Endothelial cell of umbilical vein (primary cell): Measurements from ENCODE around the gene MBOAT1. TPM values are rescaled to one million over a fixed set of nuclear protein-coding genes. Genes with fewer than 3 reads are reported as not detected.

Experiments used
- BruUV-seq: library from RNA; stranded (reverse); fragments of 400-500 nt; replicated peaks from 2 replicates; lab custom pipeline; 2021; lab: Mats Ljungman, UMichigan
- CTCF ChIA-PET: fragments of 300-600, 350-600 bp; sonication (Branson Sonifier 250); formaldehyde crosslinking; loops from one replicate; lab custom pipeline; 2021; ENCODE audit warnings: antibody characterized with exemption, inconsistent platforms; lab: Charles Lee
- POLR2A ChIA-PET: fragments of 300-600, 350-600 bp; sonication (Branson Sonifier 250); formaldehyde crosslinking; loops from one replicate; lab custom pipeline; 2021; ENCODE audit warnings: antibody characterized with exemption, inconsistent platforms; lab: Charles Lee
- DNase-seq: peaks from one replicate; pipeline ENCODE4 v3.0.0-alpha.2; 2011; ENCODE audit warnings: low read depth, low spot score
- FAIRE-seq: peaks from 2 replicates; lab custom pipeline; 2011; peaks lifted over from hg19 to GRCh38; lab: Jason Lieb, UNC
- H2AFZ ChIP-seq: 2 replicates; pipeline ENCODE4 v1.6.0; 2012; ENCODE audit warnings: low read depth, low read length, control low read depth, inconsistent platforms
- H3K27ac ChIP-seq: 2 replicates; pipeline ENCODE4 v1.5.1; 2011; ENCODE audit warnings: low read depth, mild to moderate bottlenecking, control low read depth, low read length, moderate library complexity; ENCODE audit not compliant: insufficient read depth
- H3K27me3 ChIP-seq, 2 experiments: 2 replicates each; pipeline versions ENCODE4 v1.6.0 to v1.6.1; 2011; ENCODE audit warnings: low read length in 2 of 2, mixed read lengths in 1 of 2; ENCODE audit not compliant: control insufficient read depth in 2 of 2, insufficient read depth in 2 of 2
- H3K36me3 ChIP-seq, 2 experiments: 2 replicates in 1 of 2; 3 replicates in 1 of 2; pipeline ENCODE4 v1.5.1; 2011; ENCODE audit warnings: low read length in 2 of 2, mild to moderate bottlenecking in 1 of 2, moderate library complexity in 1 of 2; ENCODE audit not compliant: control insufficient read depth in 2 of 2, insufficient read depth in 2 of 2; ENCODE audit errors: extremely low read depth in 1 of 2
- H3K4me1 ChIP-seq: 3 replicates; pipeline ENCODE4 v1.5.1; 2011; ENCODE audit warnings: mild to moderate bottlenecking, low read length; ENCODE audit not compliant: control insufficient read depth, insufficient read depth; ENCODE audit errors: extremely low read depth
- H3K4me2 ChIP-seq: 2 replicates; pipeline ENCODE4 v1.6.1; 2011; ENCODE audit warnings: low read length, control low read depth, mixed read lengths; ENCODE audit not compliant: insufficient read depth
- H3K4me3 ChIP-seq, 3 experiments: fragments of 200-600 bp in 1 of 3; sonication (generic), shearing (Covaris generic) in 1 of 3; replicated peaks in 1 of 3; 2 replicates each; pipeline ENCODE4 v1.5.1; 2011 to 2016; ENCODE audit warnings: control low read depth in 3 of 3, low read length in 3 of 3, mild to moderate bottlenecking in 2 of 3, inconsistent platforms in 1 of 3, low read depth in 1 of 3, moderate library complexity in 1 of 3; ENCODE audit not compliant: insufficient read depth in 1 of 3
- H3K79me2 ChIP-seq: 2 replicates; pipeline ENCODE4 v1.6.0; 2012; ENCODE audit warnings: low read length, inconsistent platforms; ENCODE audit not compliant: control insufficient read depth, insufficient read depth
- H3K9ac ChIP-seq: replicated peaks from 2 replicates; pipeline ENCODE3; 2011; ENCODE audit warnings: low read length, control low read depth; ENCODE audit not compliant: insufficient read depth; ENCODE audit errors: extremely low read depth
- H3K9me1 ChIP-seq: replicated peaks from 3 replicates; pipeline ENCODE4 v1.6.0; 2011; ENCODE audit warnings: mild to moderate bottlenecking, low read length; ENCODE audit not compliant: control insufficient read depth, insufficient read depth; ENCODE audit errors: extremely low read depth
- H3K9me3 ChIP-seq: replicated peaks from 2 replicates; pipeline ENCODE4 v1.5.1; 2012; ENCODE audit warnings: low read length, inconsistent platforms; ENCODE audit not compliant: control insufficient read depth, insufficient read depth
- H4K20me1 ChIP-seq: replicated peaks from 2 replicates; pipeline ENCODE3; 2011; ENCODE audit warnings: mild to moderate bottlenecking, low read length; ENCODE audit not compliant: control insufficient read depth, insufficient read depth; ENCODE audit errors: extremely low read depth
- CTCF ChIP-seq, 2 donors: IDR thresholded peaks; 1 replicate in 1 of 2; 2 replicates in 1 of 2; pipeline ENCODE4 v1.5.1; 2011; ENCODE audit warnings: low read length in 2 of 2, mild to moderate bottlenecking in 2 of 2, moderate library complexity in 2 of 2, control low read depth in 1 of 2, inconsistent platforms in 1 of 2, low read depth in 1 of 2; ENCODE audit not compliant: insufficient read depth in 1 of 2; ENCODE audit errors: extremely low read depth in 1 of 2
- EZH2 ChIP-seq: IDR thresholded peaks from 2 replicates; pipeline ENCODE4 v1.6.1; 2012; ENCODE audit warnings: borderline replicate concordance, low read depth, mild to moderate bottlenecking, moderate library complexity, low read length, inconsistent platforms; ENCODE audit not compliant: severe bottlenecking
- FOS ChIP-seq: IDR thresholded peaks from 2 replicates; pipeline ENCODE4 v1.6.1; 2011; ENCODE audit warnings: mild to moderate bottlenecking, low read length, moderate library complexity, borderline replicate concordance; ENCODE audit not compliant: insufficient read depth
- GATA2 ChIP-seq: IDR thresholded peaks from 2 replicates; pipeline ENCODE4 v1.7.0; 2011; ENCODE audit warnings: low read depth, mild to moderate bottlenecking, moderate library complexity, mixed read lengths, low read length; ENCODE audit not compliant: insufficient read length, insufficient read depth
- JUN ChIP-seq: IDR thresholded peaks from 2 replicates; pipeline ENCODE4 v1.6.1; 2011; ENCODE audit warnings: borderline replicate concordance, low read depth; ENCODE audit not compliant: insufficient read length, insufficient read depth
- MAX ChIP-seq: IDR thresholded peaks from 2 replicates; pipeline ENCODE4 v1.6.1; 2011; ENCODE audit not compliant: insufficient read depth, insufficient read length
- MYC ChIP-seq: IDR thresholded peaks from one replicate; pipeline ENCODE4 v1.6.1; 2011; ENCODE audit warnings: mild to moderate bottlenecking, low read depth, low read length
- POLR2A ChIP-seq: IDR thresholded peaks from 2 replicates; pipeline ENCODE4 v1.6.1; 2012; ENCODE audit warnings: low read depth, mild to moderate bottlenecking, control low read depth, low read length
- POLR2AphosphoS5 ChIP-seq: IDR thresholded peaks from 2 replicates; pipeline ENCODE4 v1.6.1; 2012; ENCODE audit warnings: low read depth, mild to moderate bottlenecking, control low read depth, low read length, moderate library complexity; ENCODE audit not compliant: insufficient read depth
- dilution Hi-C: fragments of 300-500 bp; cut with MboI; formaldehyde crosslinking; loops from one replicate; pipeline ENCODE4 v1.15.0; 2019; ENCODE audit warnings: low sequenced_read_pairs; ENCODE audit not compliant: extremely low pct_ligation_motif_present
- intact Hi-C: fragments of 100-400 bp; cut with micrococcal nuclease; formaldehyde crosslinking; loops from one replicate; pipeline ENCODE4 v1.10.0; 2022
- polyA plus RNA-seq, 4 experiments: library from polyadenylated mRNA; depleted of rRNA in 3 of 4; stranded (reverse) in 3 of 4; unstranded in 1 of 4; fragments of >200 nt; gene quantifications; 2 replicates each; pipeline versions ENCODE4 v1.2.1 to v1.2.3, GENCODE V29; 2011 to 2012; ENCODE audit warnings: missing spikeins in 1 of 4
- total RNA-seq: library from RNA; stranded (reverse); gene quantifications from 2 replicates; pipeline ENCODE4 v1.2.3, GENCODE V29; 2021

MBOAT1 gene
- total and polyA plus RNA-seq, 2 donors (not counting 3 experiments of a cell fraction or from before 2014, with no cell fraction given), result 2.1 to 5.4 TPM

- H3K4me2 ChIP-seq, result no peak overlapping the region
- dilution Hi-C loops (no loop called here), intact Hi-C loops (loop anchor here (1.0 to 2.0 kb wide), 3 partner anchors 34 to 1529 kb away; partner anchors contain the start of gene MBOAT1)
- H3K9me1 ChIP-seq, result no peaks in the 10 kb centered on the region
- H2AFZ ChIP-seq, result no peak overlapping the region
- no peaks in the 10 kb centered on the region for H3K36me3 ChIP-seq
- H3K4me1 ChIP-seq, result no peaks in the 10 kb centered on the region
- BruUV-seq, result no TSS peak
- FAIRE-seq (no peak), DNase-seq (no peak)
- no peak overlapping the region for H3K4me3 ChIP-seq
- H3K9me3 ChIP-seq, result no peaks in the 10 kb centered on the region
- H3K27ac ChIP-seq, result no peak overlapping the region
- H4K20me1 ChIP-seq, result no peaks in the 10 kb centered on the region
- TF ChIP-seq MAX (no peak), GATA2 (no peak), EZH2 (no peak), JUN (no peak), FOS (no peak), MYC (no peak), CTCF (IDR thresholded peaks at IDR 0.05; ENCODE audit: extremely low read depth in 1 of 2, insufficient read depth in 1 of 2, low read depth in 1 of 2, low read length in 2 of 2) (no peak), POLR2A (no peak), POLR2AphosphoS5 (no peak)
- H3K9ac ChIP-seq, result no peak overlapping the region
- POLR2A ChIA-PET, result no interaction called here
- no peaks in the 10 kb centered on the region for H3K27me3 ChIP-seq
- no peaks in the 10 kb centered on the region for H3K79me2 ChIP-seq
- CTCF ChIA-PET, result interaction anchor here (0.7 to 3.5 kb wide), 32 partner anchors 8 to 1598 kb away, joined by 3 to 67 read pairs (median 4); partner anchors contain the start of gene MBOAT1
Measured at GRCh38 chr6:20126102-20126752, 86.0 kb downstream of the MBOAT1 start.
